ENCODE data around the gene MTIF2.
"Not testable (repeated sequence)": the region's sequence is repeated elsewhere in the genome, so short reads cannot be mapped to it uniquely, and the experiment has no call there.

The MTIF2 gene

DNA sequence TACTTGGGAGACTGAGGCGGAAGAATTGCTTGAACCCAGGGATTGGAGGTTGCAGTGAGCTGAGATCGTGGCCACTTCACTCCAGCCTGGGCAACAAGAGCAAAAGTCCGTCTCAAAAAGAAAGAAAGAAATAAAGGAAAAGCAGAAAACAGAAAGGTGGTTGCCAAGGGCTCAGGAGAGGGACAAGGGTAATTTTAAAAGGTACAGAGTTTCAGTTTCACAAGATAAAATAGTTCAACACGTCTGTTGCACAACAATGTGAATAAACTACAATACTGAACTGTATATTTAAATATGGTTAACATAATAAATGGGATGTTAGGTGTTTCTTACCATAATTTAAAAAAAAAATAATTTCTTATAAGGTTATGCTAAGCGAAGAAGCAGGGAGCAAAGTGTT, 23.6 kb downstream of the MTIF2 start:
- H3K4me3 ChIP-seq (ENCODE audit: low read depth, low read length): no peak overlapping the region

DNA sequence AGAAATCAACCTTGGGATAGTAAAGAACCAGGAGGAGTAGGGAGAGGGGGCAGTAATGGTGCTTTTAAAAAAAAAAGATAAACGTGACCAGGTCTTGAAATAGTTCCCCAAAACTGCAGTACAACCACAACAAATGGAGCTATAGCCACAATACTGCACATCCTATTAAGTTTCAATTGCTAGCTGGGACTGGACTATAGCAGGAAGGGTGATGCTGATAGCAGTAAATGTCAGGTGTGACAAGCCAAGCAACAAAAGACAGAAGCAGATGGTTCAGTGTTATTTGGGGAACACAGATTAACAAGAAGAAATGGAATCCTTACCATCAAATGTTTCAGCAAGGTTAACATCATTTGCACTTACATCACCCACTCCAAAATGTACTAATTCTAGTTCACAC, 26.4 kb downstream of the MTIF2 start:
- H3K4me3 ChIP-seq (ENCODE audit: low read depth, low read length): no peak overlapping the region

DNA sequence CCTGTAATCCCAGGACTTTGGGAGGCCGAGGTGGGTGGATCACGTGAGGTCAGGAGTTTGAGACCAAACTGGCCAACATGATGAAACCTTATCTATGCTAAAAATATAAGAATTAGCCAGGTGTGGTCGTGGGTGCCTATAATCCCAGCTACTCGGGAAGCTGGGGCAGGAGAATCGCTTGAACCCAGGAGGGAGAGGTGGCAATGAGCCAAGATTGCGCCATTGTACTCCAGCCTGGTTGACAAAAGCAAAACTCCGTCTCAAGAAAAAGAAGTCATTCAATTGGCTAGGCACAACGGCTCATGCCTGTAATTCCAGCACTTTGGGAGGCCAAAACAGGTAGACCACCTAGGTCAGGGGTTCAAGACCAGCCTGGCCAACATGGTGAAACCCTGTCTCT, 27.4 kb downstream of the MTIF2 start:
- H3K4me3 ChIP-seq (ENCODE audit: low read depth, low read length): not testable (repeated sequence)

DNA sequence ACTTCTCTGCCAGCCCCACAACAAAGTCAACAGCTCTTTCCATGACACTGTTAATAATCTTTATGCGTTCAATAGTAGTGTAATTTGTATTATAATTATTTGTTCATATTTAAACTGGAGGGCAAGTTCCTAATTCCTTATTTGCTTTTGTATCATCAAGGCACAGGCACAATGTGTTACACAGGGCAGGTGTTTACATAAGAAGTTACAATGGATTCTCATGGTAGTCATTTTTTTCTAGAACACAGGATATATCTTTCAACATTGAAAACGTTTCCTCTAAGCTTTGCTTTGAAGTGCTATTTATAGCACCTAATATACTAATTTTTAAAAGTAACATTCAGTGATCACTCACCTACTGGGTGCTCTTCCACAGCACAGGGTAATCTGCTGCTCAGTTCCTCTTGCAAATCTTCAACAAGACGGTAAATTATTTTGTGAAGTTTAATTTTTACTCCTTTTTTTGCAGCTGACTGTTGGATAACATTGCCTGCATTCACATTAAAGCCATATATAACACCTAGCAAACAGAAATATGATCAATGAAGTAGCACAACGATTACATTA, 29.3 kb downstream of the MTIF2 start:
- H3K4me3 ChIP-seq (ENCODE audit: low read depth, low read length): no peak overlapping the region

DNA sequence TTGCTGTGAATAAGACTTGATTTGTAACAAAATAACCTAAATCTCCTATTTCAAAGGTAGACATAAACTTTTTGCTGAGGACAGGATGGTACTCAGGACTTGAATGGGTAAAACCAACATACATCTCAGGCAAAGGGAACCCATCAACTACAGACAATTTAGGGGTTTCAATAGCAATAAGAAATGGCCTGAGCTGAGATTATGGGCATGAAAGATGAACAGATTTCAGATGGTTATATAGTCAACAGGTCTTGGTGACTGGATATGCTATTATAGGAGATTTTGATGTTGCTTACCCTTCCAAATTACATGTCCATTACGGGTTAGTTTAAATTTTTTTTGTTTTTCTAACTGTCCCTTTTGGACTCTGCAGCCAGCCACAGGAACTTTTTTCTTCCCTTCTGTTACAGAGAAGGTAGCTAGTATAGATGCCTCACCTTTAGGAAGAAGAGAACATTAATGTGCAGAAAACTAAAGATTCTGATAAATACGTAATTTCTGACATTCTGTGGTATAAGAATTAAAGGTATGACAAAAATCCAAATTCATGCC, 32.0 kb downstream of the MTIF2 start:
- no peak overlapping the region for H3K4me3 ChIP-seq (ENCODE audit: low read depth, low read length)

DNA sequence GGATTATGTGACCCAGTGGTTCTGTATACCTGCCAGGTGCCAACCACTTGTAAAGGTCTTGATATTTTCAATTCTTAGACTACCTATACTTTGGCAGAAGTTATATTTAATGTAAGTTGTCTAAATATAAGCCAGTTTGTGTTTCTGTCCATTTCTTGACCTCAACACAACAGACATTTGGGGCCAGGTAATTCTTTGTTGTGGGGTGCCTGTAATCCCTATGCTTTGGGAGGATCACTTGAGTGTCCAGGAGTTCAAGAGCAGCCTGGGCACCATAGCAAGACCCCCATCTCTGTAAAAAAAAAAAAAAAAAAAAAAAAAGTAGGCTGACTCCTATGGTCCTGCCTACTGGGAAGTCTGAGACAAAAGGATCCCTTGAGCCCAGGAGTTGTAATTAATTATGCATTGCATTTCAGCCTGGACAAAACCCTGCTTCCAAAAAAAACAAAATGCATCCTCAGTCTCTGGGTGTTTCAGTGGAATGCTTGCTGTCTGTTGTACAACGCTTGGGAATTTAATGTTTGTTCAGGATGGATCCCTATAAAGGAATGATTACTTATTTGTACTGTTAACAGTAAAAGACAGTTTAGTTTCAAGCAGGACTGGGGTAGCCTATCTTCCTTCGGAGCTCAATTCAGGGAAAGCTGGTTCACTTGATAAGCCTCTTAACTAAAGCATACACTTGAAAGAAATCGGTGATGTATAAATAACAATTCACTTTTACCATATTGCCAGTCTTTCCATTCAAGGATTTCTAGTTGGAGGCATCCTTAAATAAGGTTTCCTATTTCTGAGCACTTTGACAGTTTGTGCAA, 33.1 kb downstream of the MTIF2 start:
- H3K4me3 ChIP-seq (ENCODE audit: low read depth, low read length): no peak overlapping the region

DNA sequence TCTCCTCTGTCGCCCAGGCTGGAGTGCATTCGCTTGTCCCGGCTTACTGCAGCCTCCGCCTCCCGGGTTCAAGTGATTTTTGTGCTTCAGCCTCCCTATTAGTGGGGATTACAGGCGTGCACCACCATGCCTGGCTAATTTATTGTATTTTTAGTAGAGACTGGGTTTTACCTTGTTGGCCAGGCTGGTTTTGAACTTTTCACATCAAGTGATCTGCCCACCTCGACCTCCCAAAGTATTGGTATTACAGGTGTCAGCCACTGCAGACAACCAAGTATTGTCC, 35.4 kb downstream of the MTIF2 start:
- peak overlapping the region; percentile 98 for H3K4me3 ChIP-seq (ENCODE audit: low read depth, low read length)

DNA sequence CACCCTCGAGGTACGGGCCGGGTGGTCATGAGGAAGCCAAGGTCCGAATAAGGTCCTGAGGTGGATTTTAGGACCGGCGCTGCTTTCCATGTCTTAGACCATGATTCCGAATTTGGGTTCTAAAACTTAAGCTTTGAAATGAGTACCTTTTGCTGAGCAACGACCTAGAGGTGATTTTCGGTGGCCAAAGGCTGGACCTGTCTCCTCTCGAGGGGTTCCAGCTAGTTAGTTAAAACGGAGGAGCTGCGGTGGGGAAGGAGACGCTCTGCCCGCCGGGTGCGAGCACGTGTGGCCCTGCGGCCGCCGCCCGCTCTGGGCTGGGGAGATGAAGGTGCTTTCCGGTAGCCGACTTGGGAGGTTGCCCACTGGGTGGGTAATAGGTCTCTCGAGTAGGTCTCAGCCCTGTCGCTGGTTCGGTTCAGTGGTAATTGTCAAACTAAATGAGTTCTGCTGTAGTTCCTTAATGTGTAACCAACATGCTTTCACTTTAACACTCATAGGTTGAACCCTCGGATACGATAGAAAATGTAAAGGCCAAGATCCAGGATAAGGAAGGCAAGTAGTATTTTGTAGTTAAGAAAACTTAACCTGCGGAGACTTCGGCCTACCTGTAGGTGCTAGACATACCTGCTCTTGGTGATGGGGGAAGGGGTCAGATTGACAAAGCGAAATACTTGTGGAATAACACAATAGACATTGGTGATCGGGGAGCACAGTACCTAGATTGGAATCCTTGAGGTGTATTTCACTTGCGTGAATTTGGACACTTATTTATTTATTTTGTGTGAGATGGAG, 36.0 kb downstream of the MTIF2 start:
- H3K4me3 ChIP-seq (ENCODE audit: low read depth, low read length): peak overlapping the region; percentile 98

DNA sequence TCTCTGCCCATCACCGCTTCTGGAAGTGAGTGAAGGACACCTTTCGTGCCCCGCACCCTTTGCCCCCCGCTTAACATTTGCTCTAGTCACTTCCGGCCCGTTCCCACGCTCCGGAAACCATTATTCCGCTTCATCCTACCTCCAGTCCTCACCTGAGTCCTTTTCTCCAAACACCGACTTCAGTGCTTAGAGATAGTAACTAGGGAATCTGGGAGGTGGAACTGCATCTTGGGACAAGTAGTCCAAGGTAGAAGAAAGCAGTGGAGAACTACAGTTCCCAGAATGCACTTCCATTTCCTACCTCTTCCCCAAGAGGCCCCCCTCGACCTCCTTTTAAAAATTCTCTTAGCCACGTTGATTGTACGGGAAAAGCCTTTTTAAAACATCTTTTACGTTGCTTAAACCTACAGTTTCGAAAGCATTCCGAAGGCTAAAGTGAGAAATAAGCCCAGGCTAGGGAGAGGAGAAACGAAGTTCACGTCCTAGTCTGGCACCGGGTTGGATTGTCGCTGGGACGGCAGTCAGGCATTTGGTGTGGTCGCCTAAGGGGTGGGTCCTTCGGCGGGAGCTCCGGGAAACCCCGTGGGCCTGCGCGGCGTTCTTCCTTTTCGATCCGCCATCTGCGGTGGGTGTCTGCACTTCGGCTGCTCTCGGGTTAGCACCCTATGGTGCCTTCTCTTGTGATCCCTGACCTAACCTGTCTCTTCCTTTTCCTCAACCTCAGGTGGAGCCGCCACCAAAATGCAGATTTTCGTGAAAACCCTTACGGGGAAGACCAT, 36.8 kb downstream of the MTIF2 start, which contains the start of the genes CLHC1 and RPS27A:
Gene CLHC1, minus strand, starts transcription at position 210 of the 779 bp plus-strand sequence. CDS start 9,882 bp downstream, outside the sequence.
Gene RPS27A, plus strand, starts transcription at position 605 of the 779 bp plus-strand sequence. Its CDS starts 137 bp downstream, at position 742.
- H3K4me3 ChIP-seq (ENCODE audit: low read depth, low read length): peak within 1 kb of the TSS; percentile 98

DNA sequence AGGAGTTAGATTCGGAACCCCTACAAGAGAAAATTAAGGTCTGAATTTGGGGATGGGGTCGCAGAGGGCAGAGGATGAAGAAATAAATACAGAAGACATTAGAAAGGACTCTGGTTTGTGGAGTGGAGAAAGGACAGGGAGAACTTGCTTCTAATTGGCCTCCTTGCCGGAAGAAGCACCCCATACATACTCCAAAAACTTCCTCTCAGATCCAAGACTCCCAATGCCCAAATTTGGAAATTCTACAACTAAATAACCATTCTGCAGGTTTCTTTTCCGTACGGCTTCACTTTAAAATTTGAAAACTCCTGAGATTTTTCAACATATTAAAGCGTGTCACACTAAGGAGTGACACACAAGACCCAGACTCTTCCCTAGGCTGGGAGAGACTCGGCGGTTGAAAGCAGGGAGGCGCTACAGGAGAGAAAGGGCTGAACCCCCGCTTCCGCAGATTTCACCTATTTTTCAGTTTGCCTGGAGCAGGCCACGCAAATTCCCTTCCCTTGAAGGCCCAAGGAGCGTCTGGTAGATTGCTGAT, 37.4 kb downstream of the MTIF2 start:
- H3K4me3 ChIP-seq (ENCODE audit: low read depth, low read length): peak overlapping the region; percentile 98

DNA sequence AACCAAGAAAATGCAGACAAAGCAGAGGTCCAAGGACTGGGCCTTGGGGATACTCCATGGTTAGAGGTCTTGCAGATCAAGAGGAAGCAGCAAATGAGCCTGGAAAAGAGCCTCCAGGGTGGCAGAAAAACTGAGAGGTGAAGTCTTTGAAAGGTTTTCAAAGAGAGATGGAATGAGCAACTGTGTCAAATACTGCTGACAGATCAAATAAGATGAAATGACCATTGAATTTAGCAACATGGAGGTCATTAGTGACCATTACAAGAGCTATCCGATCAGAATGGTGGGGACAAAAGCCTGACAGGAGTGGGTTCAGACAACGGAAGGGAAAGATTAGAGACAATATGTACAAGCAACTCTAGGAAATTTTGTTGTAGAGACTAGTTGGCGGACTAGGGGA, 38.5 kb downstream of the MTIF2 start:
- H3K4me3 ChIP-seq (ENCODE audit: low read depth, low read length): no peak overlapping the region

DNA sequence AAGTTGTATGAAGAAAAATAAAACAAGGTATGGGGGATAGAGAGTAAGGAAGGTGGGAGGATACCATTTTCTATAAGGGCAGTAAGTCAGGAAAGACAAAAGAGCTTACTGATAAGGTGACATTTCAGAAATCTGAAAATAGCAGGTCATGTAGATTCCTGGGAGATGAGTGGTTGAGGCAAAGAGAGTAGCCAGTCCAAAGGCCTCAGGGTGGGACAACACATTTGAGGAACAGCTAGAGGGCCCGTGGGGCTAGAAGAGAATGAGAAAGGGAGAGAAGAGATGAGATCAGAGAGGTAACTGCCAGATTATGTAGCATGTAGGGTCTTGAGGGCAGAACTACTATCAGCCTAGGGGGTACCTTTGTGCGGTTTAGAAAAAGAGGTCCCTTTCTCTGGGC, 39.8 kb downstream of the MTIF2 start:
- no peak overlapping the region for H3K4me3 ChIP-seq (ENCODE audit: low read depth, low read length)

DNA sequence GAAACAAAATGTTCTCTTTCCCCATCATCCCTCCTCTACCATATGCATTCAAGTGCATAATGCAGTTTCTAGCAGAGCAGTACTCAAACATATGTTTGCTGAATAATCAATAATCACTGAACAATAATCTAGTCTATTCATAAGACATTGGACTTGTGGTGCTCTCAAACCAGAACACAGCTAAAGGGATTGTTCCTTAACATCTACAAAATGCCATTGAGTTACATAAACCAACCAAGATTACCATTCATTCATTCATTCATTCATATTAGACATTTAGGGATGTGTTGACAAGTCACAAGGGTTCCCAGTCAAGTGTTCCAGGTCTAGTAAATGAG, 40.8 kb downstream of the MTIF2 start:
- no peak overlapping the region for H3K4me3 ChIP-seq (ENCODE audit: low read depth, low read length)

DNA sequence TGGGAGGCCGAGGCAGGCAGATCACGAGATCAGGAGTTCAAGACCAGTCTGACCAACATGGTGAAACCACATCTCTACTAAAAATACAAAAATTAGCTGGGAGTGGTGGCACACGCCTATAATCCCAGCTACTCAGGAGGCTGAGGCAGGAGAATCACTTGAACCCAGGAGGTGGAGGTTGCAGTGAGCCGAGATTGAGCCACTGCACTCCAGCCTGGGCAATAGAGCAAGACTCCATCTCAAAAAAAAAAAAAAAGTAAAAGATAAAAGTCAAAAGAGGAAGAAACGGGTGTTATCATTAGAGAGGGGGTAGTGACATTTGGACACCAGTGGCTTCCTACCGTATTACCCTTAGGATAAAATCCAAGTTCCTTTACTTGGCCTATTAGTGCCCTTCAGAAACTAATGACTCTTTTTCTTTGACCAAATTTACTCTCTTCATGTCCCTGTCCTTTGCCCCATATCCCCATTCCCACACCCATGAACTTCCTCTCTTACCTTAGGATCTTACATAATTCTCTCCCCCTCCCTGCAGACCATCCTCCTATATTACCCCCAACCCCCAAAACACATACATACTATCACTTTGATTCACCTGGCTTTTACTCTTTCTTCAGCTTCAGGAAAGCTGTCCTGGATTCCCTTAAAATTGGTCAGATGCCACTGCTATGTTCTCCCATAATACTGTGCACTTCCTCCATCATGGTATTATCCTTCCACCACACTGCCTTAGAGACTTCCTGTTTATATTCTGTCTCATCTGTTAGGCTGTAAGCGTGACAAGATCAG, 41.4 kb downstream of the MTIF2 start:
- not testable (repeated sequence) for H3K4me3 ChIP-seq (ENCODE audit: low read depth, low read length)

DNA sequence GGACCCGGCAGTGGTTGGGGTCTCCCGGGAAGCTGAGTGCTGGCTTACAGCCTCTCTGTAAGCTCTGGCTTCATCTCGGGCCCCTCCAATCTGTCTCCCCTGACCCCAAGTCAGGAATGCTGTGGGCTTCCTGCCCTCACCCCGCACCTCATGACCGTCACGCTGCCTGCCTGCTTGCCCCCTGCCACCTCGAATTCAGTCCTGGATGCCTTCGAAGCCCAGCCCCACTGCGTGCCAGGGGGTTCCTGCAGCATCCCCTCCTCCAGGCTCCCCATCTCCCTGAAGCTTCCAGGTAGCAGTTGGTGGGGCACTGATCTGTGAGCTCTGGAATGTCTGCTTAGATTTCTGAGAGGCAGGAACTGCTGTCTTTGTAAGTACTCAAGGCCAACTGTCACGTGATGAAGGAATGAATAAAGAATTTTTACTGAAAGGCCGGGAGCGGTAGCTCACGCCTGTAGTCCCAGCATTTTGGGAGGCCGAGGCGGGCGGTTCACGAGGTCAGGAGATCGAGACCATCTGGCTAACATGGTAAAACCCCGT, 43.5 kb downstream of the MTIF2 start:
- no peak overlapping the region for H3K4me3 ChIP-seq (ENCODE audit: low read depth, low read length)

DNA sequence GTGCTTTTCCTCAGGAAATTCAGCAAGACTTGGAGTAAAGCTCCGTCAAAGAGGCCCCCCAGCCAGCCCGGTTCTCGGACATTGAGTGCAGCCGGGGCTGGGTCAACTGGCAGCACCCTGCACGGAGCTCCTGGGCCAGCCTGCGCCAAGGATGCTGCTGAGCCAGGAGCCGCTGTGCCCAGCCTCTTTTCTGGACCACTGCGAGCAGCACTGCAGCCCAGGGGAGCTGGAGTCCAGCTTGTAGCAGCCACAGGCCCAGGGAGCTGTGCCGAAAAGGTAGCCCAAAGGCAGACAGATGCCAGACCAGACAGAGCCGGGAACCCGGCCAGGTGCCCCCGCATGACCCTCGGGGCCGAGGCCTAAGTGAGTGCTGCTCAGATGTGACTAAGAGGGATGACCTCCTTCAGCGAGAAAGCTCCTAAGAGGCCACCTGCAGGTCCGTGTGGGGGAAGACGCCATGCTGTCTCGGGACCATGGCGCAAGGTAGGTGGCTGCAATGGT, 44.2 kb downstream of the MTIF2 start:
- no peak overlapping the region for H3K4me3 ChIP-seq (ENCODE audit: low read depth, low read length)

DNA sequence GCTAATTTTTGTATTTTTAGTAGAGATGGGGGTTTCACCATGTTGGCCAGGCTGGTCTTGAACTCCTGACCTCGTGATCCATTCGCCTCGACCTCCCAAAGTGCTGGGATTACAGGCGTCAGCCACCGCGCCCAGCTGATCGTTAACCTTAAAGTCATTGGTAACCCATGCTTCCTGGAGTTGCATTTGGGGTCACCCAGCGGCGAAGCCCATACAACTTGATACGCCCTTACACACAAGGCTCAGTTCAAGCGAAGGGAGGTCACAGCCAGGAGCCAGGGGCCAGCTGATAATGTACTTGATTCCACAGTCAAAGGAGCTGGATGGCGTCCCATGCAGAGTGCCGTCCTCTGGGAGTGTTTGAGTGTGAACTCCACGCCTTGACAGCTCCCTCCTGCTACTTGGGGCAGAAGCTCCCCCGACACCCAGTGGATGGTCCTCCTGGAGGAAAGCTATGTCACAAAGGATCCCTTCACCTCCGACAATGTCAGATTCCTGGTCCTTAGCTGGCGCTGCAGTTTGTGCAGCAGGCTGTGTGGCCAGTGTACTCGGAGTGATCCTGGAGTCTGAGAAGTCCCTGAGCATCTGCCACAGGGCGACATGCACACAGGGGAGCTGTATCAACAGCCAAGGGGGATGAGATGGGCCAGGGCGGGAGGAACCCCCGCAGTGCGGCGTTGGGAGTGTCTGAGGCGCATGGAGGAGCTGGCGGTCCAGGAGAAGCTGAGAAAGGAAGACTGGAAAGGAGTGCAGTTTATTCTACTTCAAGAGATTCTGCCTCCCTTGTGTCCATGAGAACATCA, 44.9 kb downstream of the MTIF2 start:
- no peak overlapping the region for H3K4me3 ChIP-seq (ENCODE audit: low read depth, low read length)

DNA sequence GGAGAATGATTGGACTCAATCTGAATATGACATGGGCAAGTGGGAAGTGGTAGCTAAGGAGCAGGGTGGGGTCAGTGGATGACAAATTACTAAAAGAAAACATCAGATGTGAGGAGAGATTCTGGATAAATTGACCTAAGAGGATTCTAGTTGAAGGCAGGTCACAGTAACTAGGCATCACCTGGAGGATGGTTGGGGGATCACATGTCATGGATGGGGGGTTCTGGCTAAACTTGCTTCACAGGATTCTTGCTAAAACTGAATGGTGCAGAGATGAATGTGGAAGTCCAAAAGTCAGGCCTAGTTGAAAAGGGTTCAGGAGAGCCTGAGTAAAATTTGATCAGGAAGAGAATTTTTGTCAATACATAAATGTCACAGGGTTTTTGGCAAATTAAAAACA, 55.2 kb downstream of the MTIF2 start:
- H3K4me3 ChIP-seq (ENCODE audit: low read depth, low read length): no peak overlapping the region

DNA sequence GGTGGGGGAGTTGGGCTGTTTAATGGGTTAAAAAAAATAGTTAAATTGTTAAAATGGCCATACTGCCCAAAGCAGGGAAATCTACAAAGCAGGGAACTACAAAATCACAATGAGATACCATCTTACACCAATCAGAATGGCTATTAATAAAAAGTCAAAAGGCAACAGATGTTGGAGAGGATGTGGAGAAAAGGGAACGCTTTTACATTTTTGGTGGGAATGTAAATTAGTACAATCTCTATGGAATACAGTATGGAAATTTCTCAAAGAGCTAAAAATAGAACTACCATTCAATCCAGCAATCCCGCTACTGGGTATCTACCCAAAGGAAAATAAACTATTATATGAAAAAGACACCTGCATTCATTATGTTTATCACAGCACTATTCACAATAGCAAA, 64.1 kb downstream of the MTIF2 start:
- no peak overlapping the region for H3K4me3 ChIP-seq (ENCODE audit: low read depth, low read length)

Data from iPS-11a (cell line).